HUES64 (cell line): ENCODE data around the gene FAAP20.

ENCODE experiments used
- H3K27ac ChIP-seq: 2 replicates; pipeline ENCODE4 v1.7.0; 2013; ENCODE audit warnings: low read depth, low read length, inconsistent platforms
- H3K27me3 ChIP-seq: 2 replicates; pipeline ENCODE4 v1.6.1; 2013; ENCODE audit warnings: mild to moderate bottlenecking, low read length; ENCODE audit not compliant: insufficient read depth
- H3K36me3 ChIP-seq: 2 replicates; pipeline ENCODE4 v1.6.1; 2013; ENCODE audit warnings: mild to moderate bottlenecking, low read length; ENCODE audit not compliant: insufficient read depth
- H3K4me1 ChIP-seq: 2 replicates; pipeline ENCODE4 v1.6.1; 2013; ENCODE audit warnings: mild to moderate bottlenecking, low read length, moderate library complexity; ENCODE audit not compliant: insufficient read depth
- H3K4me3 ChIP-seq: 2 replicates; pipeline ENCODE4 v1.5.1; 2013; ENCODE audit warnings: mild to moderate bottlenecking, low read length, moderate library complexity
- H3K9ac ChIP-seq: 2 replicates; pipeline ENCODE4 v1.6.1; 2013; ENCODE audit warnings: mild to moderate bottlenecking, low read depth, low read length
- H3K9me3 ChIP-seq: 2 replicates; pipeline ENCODE4 v1.6.1; 2013; ENCODE audit warnings: low read depth, low read length; ENCODE audit not compliant: insufficient read depth
- WGBS: fragments of 150-250, 120-280 bp; methylation state at CpG from one replicate; pipeline ENCODE4 v1.1.7; 2013; ENCODE audit warnings: missing lambda C conversion rate; 5-methylcytosine and 5-hydroxymethylcytosine counted together

The FAAP20 gene

GRCh38 chr1:2208309-2209239, 14.0 kb upstream of the FAAP20 start:
- Histone ChIP-seq H3K27ac (no peak overlapping the region), H3K36me3 (no peaks in the 10 kb centered on the region), H3K4me1 (peaks cover 11% of the 10 kb centered on the region), H3K9ac (no peak overlapping the region), H3K4me3 (no peak overlapping the region), H3K9me3 (no peaks in the 10 kb centered on the region), H3K27me3 (peaks cover 8% of the 10 kb centered on the region)
- WGBS, result 85% methylated on average over 24 of the region's 24 CpGs

- no peak overlapping the region for H3K4me3 ChIP-seq
- no peak overlapping the region for H3K27ac ChIP-seq
- H3K27me3 ChIP-seq, result peaks cover 8% of the 10 kb centered on the region
- no peaks in the 10 kb centered on the region for H3K9me3 ChIP-seq
- no peaks in the 10 kb centered on the region for H3K4me1 ChIP-seq
- H3K36me3 ChIP-seq, result no peaks in the 10 kb centered on the region
- H3K9ac ChIP-seq, result no peak overlapping the region
- 89% methylated on average over 16 of the region's 16 CpGs for WGBS
These were observed 12.4 kb upstream of the FAAP20 start for GRCh38 chr1:2206813-2207487.

- no peaks in the 10 kb centered on the region for H3K36me3 ChIP-seq
- peak overlapping the region; percentile 65 for H3K9ac ChIP-seq
- peak overlapping the region; percentile 56 for H3K4me3 ChIP-seq
- peaks cover 8% of the 10 kb centered on the region for H3K27me3 ChIP-seq
- no peaks in the 10 kb centered on the region for H3K9me3 ChIP-seq
- no peaks in the 10 kb centered on the region for H3K4me1 ChIP-seq
- 11% methylated on average over 77 of the region's 84 CpGs for WGBS
- H3K27ac ChIP-seq, result no peak overlapping the region
These were observed 10.8 kb upstream of the FAAP20 start for GRCh38 chr1:2205191-2205952.

GRCh38 chr1:2204415-2205190, 10.0 kb upstream of the FAAP20 start:
- Histone ChIP-seq H3K27ac (peak overlapping the region; percentile 77; the same call in 1 of the 2 replicates), H3K4me1 (no peaks in the 10 kb centered on the region), H3K9ac (peak overlapping the region; percentile 67), H3K4me3 (peak overlapping the region; percentile 60), H3K27me3 (peaks cover 8% of the 10 kb centered on the region), H3K9me3 (no peaks in the 10 kb centered on the region), H3K36me3 (no peaks in the 10 kb centered on the region)
- WGBS, result 4% methylated on average over 27 of the region's 60 CpGs

GRCh38 chr1:2203671-2204414, 9.3 kb upstream of the FAAP20 start:
- no peaks in the 10 kb centered on the region for H3K4me1 ChIP-seq
- no peaks in the 10 kb centered on the region for H3K36me3 ChIP-seq
- H3K27me3 ChIP-seq, result peaks cover 8% of the 10 kb centered on the region
- peak overlapping the region; percentile 67 for H3K9ac ChIP-seq
- peak overlapping the region; percentile 60 for H3K4me3 ChIP-seq
- WGBS, result 80% methylated on average over 25 of the region's 25 CpGs
- peak overlapping the region; percentile 77; the same call in 1 of the 2 replicates for H3K27ac ChIP-seq
- H3K9me3 ChIP-seq, result no peaks in the 10 kb centered on the region

- Histone ChIP-seq H3K4me3 (no peak overlapping the region), H3K27ac (no peak overlapping the region), H3K4me1 (no peaks in the 10 kb centered on the region), H3K36me3 (no peaks in the 10 kb centered on the region), H3K27me3 (peaks cover 8% of the 10 kb centered on the region), H3K9ac (no peak overlapping the region), H3K9me3 (no peaks in the 10 kb centered on the region)
- 87% methylated on average over 15 of the region's 15 CpGs for WGBS
These were observed 8.4 kb upstream of the FAAP20 start for GRCh38 chr1:2202843-2203601.

- H3K9ac ChIP-seq, result no peak overlapping the region
- peaks cover 8% of the 10 kb centered on the region for H3K27me3 ChIP-seq
- no peaks in the 10 kb centered on the region for H3K9me3 ChIP-seq
- WGBS, result 94% methylated on average over 8 of the region's 9 CpGs
- H3K36me3 ChIP-seq, result no peaks in the 10 kb centered on the region
- H3K27ac ChIP-seq, result no peak overlapping the region
- no peaks in the 10 kb centered on the region for H3K4me1 ChIP-seq
- no peak overlapping the region for H3K4me3 ChIP-seq
These were observed 7.5 kb upstream of the FAAP20 start for GRCh38 chr1:2202008-2202575.

GRCh38 chr1:2201062-2201461, 6.5 kb upstream of the FAAP20 start:
- no peaks in the 10 kb centered on the region for H3K36me3 ChIP-seq
- H3K4me1 ChIP-seq, result no peaks in the 10 kb centered on the region
- no peak overlapping the region for H3K9ac ChIP-seq
- 93% methylated on average over 14 of the region's 14 CpGs for WGBS
- no peak overlapping the region for H3K4me3 ChIP-seq
- H3K9me3 ChIP-seq, result no peaks in the 10 kb centered on the region
- H3K27ac ChIP-seq, result no peak overlapping the region
- peaks cover 6% of the 10 kb centered on the region for H3K27me3 ChIP-seq

- Histone ChIP-seq H3K4me1 (no peaks in the 10 kb centered on the region), H3K9me3 (no peaks in the 10 kb centered on the region), H3K27me3 (peaks cover under 1% of the 10 kb centered on the region; the same call in 1 of the 2 replicates), H3K36me3 (no peaks in the 10 kb centered on the region), H3K4me3 (no peak overlapping the region), H3K27ac (no peak overlapping the region), H3K9ac (no peak overlapping the region)
- WGBS, result 83% methylated on average over 21 of the region's 21 CpGs
These were observed 5.9 kb upstream of the FAAP20 start for GRCh38 chr1:2200308-2200943.
